GM21825 (cell line): ENCODE measurements around the gene CD164L2.
A peak's percentile ranks its signal among the peaks of the same experiment; 100 is the strongest.
"Not testable (repeated sequence)": the region's sequence is repeated elsewhere in the genome, so short reads cannot be mapped to it uniquely, and the experiment has no call there.

Source experiments
- ATAC-seq: cut with Tn5 transposase; IDR thresholded peaks from one replicate; pipeline ENCODE4 v1.9.1; 2021; ENCODE audit warnings: mild to moderate bottlenecking, moderate library complexity; ENCODE audit not compliant: unreplicated experiment

CD164L2 gene

GRCh38 chr1:27391511-27392095, 8.5 kb upstream of the CD164L2 start:
- no peak for ATAC-seq

- no peak for ATAC-seq
Observed at GRCh38 chr1:27388337-27389005, 5.3 kb upstream of the CD164L2 start.

- ATAC-seq: not testable (repeated sequence)
Observed at GRCh38 chr1:27384797-27385196, 1.7 kb upstream of the CD164L2 start.

GRCh38 chr1:27383661-27384060, 528 bp upstream of the CD164L2 start:
- no peak for ATAC-seq

- no peak for ATAC-seq
Observed at GRCh38 chr1:27381969-27382762, 967 bp downstream of the CD164L2 start.

- ATAC-seq: no peak
Observed at GRCh38 chr1:27380766-27381733, 2.1 kb downstream of the CD164L2 start.

GRCh38 chr1:27380224-27380623, 2.9 kb downstream of the CD164L2 start:
- no peak for ATAC-seq

GRCh38 chr1:27379564-27380122, 3.5 kb downstream of the CD164L2 start:
- no peak for ATAC-seq

GRCh38 chr1:27377760-27378495, 5.2 kb downstream of the CD164L2 start:
- ATAC-seq: no peak

- ATAC-seq: no peak
Observed at GRCh38 chr1:27374362-27375086, 8.6 kb downstream of the CD164L2 start, which contains the start of gene FCN3. FCN3 (minus strand) TSS chr1:27374824; CDS start chr1:27374818, 6 bp downstream.

GRCh38 chr1:27372808-27373690, 10.1 kb downstream of the CD164L2 start:
- no peak for ATAC-seq

- no peak for ATAC-seq
Observed at GRCh38 chr1:27372022-27372807, 10.9 kb downstream of the CD164L2 start.

GRCh38 chr1:27368869-27369582, 14.1 kb downstream of the CD164L2 start:
- no peak for ATAC-seq

- ATAC-seq: no peak
Observed at GRCh38 chr1:27367160-27367650, 15.9 kb downstream of the CD164L2 start.

GRCh38 chr1:27366411-27367159, 16.5 kb downstream of the CD164L2 start, which contains the start of gene MAP3K6:
MAP3K6 (minus strand) TSS chr1:27366961; CDS start chr1:27366597, 364 bp downstream.
- peak; percentile 34 for ATAC-seq

GRCh38 chr1:27366113-27366410, 17.1 kb downstream of the CD164L2 start:
- peak; percentile 35 for ATAC-seq
